ENCODE measurements around the gene CD84.

- TF ChIP-seq CTCF (IDR thresholded peaks at IDR 0.05; ENCODE audit: insufficient read depth, low read length) (no peak), REST (IDR thresholded peaks at IDR 0.05; ENCODE audit: insufficient replicate concordance, low read depth) (no peak)
These were observed 59.5 kb downstream of the CD84 start for GRCh38 chr1:160519642-160520435.
